ENCODE measurements around the gene FBXL13. TPM values are rescaled to one million over a fixed set of nuclear protein-coding genes. Genes with fewer than 3 reads are reported as not detected.
A peak's percentile ranks its signal among the peaks of the same experiment; 100 is the strongest.

Gene FBXL13
- total and polyA plus RNA-seq, 2 of the 8 experiments (the other 6 are each of a cell fraction or from before 2014, with no cell fraction given) = 1.2 to 2.8 TPM

DNA sequence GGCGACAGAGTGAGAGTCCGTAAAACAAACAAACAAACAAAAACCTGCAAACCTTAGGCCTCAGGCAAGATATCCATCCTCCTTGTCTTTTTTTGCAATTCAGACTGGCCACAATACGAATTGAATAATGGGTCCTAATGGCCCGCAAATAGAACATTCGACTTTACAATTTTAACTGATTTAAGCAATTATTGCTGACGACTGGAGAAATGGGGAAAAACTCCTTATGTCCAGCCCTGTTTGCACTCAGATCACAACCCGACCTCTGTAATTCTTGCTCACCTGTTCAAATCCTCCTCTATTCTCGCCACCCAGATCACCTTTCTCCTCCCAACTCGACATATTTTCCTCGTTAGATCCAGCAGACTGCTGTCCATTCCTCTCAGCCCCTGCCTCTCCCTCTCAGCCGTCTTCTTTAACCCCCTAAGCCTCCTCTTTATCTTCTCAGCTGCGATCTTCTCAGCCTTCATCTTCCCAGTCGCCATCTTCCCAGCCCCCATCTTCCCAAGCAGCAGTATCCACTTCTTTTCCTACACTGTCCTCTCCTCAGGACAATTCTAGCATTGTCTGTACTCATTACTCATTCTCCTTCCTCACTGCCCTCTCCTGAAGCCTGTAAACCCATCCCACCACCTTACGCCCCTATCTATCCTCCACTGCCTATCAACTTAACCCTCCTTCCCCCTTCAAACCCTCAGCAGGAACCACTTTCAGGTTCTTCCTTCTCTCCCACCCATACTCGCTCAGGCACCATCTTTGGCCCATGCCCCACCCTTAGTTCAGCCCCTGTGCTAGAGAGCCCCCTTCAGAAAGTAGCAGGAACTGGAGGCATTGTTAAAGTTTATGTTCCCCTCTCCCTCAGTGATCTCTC is 100.0 kb downstream of the FBXL13 start (continued):
- TF ChIP-seq ATF3 (IDR thresholded peaks at IDR 0.05; ENCODE audit: insufficient read depth, low read depth, low read length) (no peak), HDAC6 (IDR thresholded peaks at IDR 0.05; ENCODE audit: low read depth, low read length) (no peak), CTBP2 (IDR thresholded peaks at IDR 0.05; ENCODE audit: borderline replicate concordance, insufficient read depth, insufficient read length, low read length) (no peak), GABPA (IDR thresholded peaks at IDR 0.05; ENCODE audit: borderline replicate concordance, insufficient read depth, low read length) (no peak), BCL11A (IDR thresholded peaks at IDR 0.05; ENCODE audit: low read depth in 2 of 2, low read length in 2 of 2) (no peak), SRF (IDR thresholded peaks at IDR 0.05; ENCODE audit: low read depth, low read length) (no peak), CBX5 (IDR thresholded peaks at IDR 0.05; ENCODE audit: low read depth, low read length) (no peak), HDAC2 (IDR thresholded peaks at IDR 0.05; ENCODE audit: borderline replicate concordance in 1 of 2, low read depth in 2 of 2, low read length in 2 of 2) (no peak), RFX5 (IDR thresholded peaks at IDR 0.05; ENCODE audit: borderline replicate concordance, low read depth, low read length) (no peak), TAF1 (IDR thresholded peaks at IDR 0.05; ENCODE audit: low read depth, low read length) (no peak), JUND (IDR thresholded peaks at IDR 0.05; ENCODE audit: low read length) (no peak)
- TF ChIP-seq, protein P1, sequence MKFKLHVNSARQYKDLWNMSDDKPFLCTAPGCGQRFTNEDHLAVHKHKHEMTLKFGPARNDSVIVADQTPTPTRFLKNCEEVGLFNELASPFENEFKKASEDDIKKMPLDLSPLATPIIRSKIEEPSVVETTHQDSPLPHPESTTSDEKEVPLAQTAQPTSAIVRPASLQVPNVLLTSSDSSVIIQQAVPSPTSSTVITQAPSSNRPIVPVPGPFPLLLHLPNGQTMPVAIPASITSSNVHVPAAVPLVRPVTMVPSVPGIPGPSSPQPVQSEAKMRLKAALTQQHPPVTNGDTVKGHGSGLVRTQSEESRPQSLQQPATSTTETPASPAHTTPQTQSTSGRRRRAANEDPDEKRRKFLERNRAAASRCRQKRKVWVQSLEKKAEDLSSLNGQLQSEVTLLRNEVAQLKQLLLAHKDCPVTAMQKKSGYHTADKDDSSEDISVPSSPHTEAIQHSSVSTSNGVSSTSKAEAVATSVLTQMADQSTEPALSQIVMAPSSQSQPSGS (IDR thresholded peaks at IDR 0.05; ENCODE audit: low read length) = no peak
- TF ChIP-seq, protein P2, sequence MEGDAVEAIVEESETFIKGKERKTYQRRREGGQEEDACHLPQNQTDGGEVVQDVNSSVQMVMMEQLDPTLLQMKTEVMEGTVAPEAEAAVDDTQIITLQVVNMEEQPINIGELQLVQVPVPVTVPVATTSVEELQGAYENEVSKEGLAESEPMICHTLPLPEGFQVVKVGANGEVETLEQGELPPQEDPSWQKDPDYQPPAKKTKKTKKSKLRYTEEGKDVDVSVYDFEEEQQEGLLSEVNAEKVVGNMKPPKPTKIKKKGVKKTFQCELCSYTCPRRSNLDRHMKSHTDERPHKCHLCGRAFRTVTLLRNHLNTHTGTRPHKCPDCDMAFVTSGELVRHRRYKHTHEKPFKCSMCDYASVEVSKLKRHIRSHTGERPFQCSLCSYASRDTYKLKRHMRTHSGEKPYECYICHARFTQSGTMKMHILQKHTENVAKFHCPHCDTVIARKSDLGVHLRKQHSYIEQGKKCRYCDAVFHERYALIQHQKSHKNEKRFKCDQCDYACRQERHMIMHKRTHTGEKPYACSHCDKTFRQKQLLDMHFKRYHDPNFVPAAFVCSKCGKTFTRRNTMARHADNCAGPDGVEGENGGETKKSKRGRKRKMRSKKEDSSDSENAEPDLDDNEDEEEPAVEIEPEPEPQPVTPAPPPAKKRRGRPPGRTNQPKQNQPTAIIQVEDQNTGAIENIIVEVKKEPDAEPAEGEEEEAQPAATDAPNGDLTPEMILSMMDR (IDR thresholded peaks at IDR 0.05; ENCODE audit: control extremely low read depth in 1 of 3, insufficient read depth in 1 of 3, low read depth in 1 of 3, low read length in 3 of 3) = peak; percentile 50 to 68 (median 55)

All from H1 (cell line).